Measurements from ENCODE around the gene PTPRD.

PTPRD gene

GRCh38 chr9:8802242-8802641 is 1810.6 kb downstream of the PTPRD start:
- DNase-seq, result peak; percentile 85

- no peak for DNase-seq
These were observed 1812.6 kb downstream of the PTPRD start for GRCh38 chr9:8800196-8800595.

- DNase-seq, result peak; percentile 34
These were observed 1813.2 kb downstream of the PTPRD start for GRCh38 chr9:8799615-8800014.

- peak; percentile 36 for DNase-seq
These were observed 1813.6 kb downstream of the PTPRD start for GRCh38 chr9:8799206-8799605.

GRCh38 chr9:8784838-8785237 is 1828.0 kb downstream of the PTPRD start:
- DNase-seq, result peak; percentile 85

DNA sequence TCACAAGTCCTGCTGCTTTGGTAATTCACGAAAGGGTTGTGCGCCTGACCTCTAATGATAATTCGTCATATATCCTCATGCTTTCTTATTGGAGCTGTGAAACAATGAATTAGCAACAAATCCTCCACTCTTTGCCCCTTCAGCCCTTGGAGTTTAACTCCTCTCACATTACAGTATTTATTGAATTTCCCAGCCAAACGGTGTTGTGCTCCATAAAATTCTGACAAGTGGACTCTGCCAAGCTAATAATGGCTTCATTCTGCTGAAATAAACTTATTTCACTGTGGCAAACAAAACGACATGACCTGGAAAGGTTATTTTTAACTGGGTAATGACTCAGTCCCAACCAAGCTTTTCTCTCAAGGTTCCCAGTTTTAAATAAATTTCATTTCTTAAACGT is 1828.9 kb downstream of the PTPRD start:
- DNase-seq, result peak; percentile 64

DNA sequence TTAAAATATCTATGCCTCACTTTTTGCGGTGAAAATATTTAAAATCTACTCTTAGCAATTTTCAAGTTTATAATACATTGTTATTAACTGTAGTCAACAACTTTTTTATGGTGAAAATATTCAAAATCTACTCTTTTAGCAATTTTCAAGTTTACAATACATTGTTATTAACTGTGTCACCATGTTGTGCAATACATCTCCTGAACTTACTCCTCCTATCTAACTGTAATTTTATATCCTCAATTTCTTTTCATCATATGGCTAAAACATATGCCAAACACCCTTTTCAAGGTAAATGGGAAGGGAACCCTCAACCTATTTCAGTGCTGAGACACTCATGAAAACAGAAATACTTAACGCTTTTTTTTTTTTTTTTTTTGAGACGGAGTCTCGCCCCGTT is 1830.6 kb downstream of the PTPRD start:
- DNase-seq, result no peak

DNA sequence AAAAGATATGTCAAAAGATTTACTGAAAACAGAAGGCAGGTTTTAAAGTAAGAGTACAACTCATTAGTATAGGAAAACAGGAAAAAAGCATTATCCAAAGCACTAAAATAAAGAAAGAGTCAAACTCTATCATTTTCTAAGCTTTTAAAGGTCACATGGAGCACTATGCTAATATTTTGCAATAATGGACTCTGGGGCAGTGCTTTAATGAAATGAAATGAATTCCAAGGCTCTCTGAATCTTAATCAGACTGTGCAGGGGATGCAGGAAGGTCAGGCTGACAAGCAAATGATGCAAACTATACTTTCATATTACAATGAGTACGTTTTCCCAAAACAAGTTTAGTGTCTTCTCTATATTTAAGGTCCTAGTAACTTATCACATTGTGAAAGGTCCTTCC is 1831.3 kb downstream of the PTPRD start:
- no peak for DNase-seq

DNA sequence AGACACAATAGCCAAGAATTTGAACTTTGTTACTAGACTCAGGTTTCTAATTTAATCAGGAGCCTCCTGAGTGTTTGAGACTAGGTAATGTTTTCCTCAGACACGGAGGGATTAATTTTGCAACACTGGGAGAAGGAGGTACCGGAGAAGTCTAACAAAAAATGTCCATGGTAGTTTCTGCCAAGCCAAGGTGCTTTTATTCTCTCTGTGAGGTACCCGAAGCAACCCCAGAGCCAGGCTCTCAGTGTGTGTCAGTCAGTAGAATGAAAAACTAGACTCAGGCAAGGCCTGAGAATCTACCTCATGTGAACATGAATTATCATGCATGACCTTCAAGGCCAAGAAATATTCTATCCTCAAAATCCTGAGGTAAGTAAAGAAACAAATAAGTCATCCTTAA is 1832.4 kb downstream of the PTPRD start:
- no peak for DNase-seq

GRCh38 chr9:8779478-8779877 is 1833.3 kb downstream of the PTPRD start:
- peak; percentile 91 for DNase-seq

GRCh38 chr9:8778356-8778755 is 1834.4 kb downstream of the PTPRD start:
- DNase-seq, result no peak

DNA sequence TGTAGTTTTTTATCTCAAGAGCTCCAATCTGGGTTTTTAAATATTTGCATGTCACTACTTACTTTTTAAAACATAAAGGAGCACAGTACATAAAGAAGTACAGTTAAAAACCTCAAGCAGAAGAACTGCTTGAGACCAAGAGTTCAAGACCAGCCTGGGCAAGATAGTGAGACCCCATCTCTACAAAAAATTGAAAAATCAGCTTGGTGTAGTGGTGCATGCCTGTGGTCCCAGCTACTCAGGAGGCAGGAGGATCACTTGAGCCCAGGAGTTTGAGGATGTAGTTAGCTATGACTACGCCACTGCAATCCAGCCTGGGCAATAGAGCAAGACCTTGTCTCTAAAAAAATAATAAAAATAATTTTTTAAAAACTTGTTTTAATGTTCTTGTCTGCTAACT is 1840.5 kb downstream of the PTPRD start:
- DNase-seq, result no peak

- peak; percentile 46 for DNase-seq
These were observed 1843.6 kb downstream of the PTPRD start for GRCh38 chr9:8769153-8769552.

DNA sequence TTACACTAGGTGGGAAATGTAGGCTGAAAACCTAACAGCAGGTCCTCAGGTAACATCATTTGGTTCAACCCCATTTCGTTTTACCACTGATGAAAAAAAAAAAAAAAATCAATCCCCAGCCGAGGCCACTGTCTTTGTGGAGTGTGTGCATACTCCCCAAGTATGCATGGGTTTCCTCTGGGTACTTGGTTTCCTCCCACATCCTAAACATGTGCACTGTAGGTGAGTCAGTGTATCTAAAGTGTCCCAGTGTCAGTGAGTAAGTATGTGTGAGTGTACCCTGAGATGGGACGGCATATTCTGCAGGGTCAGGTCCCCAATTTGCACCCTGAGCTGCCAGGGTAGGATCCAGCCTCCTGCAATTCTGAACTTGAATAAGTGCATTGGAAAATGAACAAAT is 1846.7 kb downstream of the PTPRD start:
- DNase-seq, result no peak

GRCh38 chr9:8764051-8764450 is 1848.8 kb downstream of the PTPRD start:
- DNase-seq, result peak; percentile 47

- DNase-seq, result peak; percentile 77
These were observed 1850.2 kb downstream of the PTPRD start for GRCh38 chr9:8762479-8763085.

DNA sequence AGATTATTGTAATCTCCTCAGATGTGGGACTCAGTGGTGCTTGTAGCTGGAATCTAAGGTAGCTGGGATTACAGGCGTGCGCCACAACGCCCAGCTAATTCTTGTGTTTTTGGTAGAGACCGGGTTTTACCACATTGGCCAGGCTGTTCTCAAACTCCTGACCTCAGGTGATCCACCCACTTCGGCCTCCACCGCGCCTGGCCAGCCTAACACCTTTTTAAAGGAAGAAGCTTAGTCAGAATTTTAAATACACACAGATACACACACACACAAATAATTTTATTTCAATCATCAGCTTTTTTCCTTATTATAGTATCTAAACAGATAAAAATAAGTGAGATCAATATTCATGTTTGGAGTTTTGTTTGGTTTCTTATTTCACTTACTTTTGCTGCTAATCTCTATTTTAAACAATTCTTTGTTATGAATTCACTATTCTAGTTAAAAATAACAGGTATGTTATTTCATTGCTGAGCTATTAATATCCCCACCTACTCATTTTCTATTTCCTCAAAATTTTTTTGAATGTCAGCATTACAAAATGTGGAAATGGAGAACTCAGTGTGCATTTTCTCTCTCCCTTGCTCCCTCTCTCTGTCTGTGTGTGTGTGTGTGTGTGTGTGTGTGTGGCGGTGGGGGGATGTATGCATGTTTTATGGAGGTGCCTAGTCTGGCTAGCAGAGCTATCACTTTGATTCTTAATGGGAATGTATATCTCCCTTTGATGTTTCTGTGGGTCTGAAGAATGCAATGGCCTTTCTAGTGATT is 1852.6 kb downstream of the PTPRD start:
- DNase-seq, result peak; percentile 48

DNA sequence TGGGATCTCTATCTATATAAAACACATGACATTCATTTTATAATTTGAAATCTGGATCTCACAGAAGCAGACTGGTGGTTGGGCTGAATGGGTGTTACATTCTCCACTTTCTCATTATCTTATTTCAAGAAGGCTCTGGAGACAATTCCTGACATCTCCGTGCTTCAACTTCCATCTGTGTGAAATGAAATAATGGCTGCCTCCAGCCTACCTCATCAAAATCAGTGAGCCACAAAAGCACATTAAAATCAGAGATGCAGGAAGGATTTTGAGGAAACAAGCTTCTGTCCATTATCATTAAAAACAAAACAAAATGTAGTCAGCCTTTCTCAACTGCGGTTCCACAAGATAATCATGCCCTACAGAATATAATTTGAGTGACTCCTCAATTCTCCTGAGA is 1854.9 kb downstream of the PTPRD start:
- DNase-seq, result peak; percentile 50

- DNase-seq, result peak; percentile 77
These were observed 1858.1 kb downstream of the PTPRD start for GRCh38 chr9:8754751-8755150.

DNA sequence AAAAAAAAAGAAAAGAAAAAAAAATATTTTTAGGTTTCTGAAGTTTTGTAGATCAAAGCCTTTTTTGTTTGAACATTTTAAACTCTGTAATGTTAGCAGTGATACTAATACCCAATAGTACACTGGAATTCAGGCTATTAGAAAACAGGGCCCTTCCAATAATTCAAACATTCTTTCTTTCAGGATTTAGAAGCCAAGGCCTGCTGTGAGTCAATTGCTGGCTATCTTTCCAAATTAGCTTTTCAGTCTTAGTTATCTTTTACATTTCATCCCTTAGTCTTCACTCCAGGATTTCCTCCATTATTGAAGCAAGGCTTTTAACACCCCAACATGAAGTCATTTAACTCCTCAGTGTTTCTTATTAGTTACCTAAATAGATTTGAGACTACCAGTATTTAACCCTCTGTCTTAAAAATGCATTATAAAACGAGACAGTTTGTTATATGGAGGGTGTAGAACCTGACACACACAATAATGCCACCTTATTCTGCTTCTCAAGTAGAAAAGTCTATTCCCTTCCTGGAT is 1861.3 kb downstream of the PTPRD start:
- no peak for DNase-seq

- DNase-seq, result peak; percentile 81
These were observed 1862.2 kb downstream of the PTPRD start for GRCh38 chr9:8750639-8751051.

- no peak for DNase-seq
These were observed 1867.5 kb downstream of the PTPRD start for GRCh38 chr9:8745347-8745746.

GRCh38 chr9:8738945-8739344 is 1873.9 kb downstream of the PTPRD start:
- DNase-seq, result peak; percentile 57

DNA sequence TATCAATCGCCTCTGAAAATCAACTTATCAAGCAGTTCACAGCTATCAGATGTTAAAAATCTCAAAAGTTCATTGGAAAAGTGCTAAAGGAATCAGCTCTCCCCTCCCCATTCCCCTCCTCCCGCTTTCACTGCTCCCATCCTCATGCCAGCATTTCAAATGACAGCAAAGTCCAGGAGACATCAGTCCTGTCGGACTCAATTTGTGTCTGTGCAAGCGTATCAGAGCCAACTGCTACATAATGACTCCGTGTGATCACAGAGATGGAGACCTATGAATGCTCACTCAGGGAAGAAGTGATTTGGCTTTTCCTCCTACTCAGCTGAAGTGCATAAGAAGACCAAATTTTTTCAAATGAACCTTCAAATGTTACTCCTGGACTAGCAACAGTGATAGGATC is 1876.0 kb downstream of the PTPRD start:
- DNase-seq, result no peak

- no peak for DNase-seq
These were observed 1878.0 kb downstream of the PTPRD start for GRCh38 chr9:8734760-8735159.

Data from NCI-H69 (cell line).